CD4-positive, alpha-beta T cell treated with Interleukin-4 for 4 hours (primary cell): ENCODE results near the gene ACACB.

Experiments
- DNase-seq: peaks from one replicate; pipeline ENCODE4 v3.0.0-alpha.2; 2020

The ACACB gene

DNA sequence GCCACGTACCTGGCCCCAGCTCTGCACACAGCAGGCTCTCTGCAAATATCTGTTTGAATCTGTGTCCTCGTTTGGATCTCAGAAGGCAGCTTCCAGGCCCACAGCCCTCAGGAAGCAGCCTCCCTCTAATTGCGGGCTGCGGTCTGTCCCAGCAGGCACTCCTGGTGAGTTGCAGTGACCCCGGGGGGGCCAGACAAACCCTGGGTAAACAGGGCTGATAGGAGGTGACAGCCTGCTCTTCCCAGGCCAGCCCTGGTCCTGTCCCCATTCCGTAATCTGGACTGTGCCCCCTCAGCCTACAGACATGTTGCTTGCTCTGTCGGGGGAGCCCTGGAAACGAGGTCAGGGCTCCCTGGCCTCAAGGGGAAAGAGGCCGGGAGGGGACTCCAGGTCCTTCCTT, 190.7 kb downstream of the ACACB start:
- no peak for DNase-seq

DNA sequence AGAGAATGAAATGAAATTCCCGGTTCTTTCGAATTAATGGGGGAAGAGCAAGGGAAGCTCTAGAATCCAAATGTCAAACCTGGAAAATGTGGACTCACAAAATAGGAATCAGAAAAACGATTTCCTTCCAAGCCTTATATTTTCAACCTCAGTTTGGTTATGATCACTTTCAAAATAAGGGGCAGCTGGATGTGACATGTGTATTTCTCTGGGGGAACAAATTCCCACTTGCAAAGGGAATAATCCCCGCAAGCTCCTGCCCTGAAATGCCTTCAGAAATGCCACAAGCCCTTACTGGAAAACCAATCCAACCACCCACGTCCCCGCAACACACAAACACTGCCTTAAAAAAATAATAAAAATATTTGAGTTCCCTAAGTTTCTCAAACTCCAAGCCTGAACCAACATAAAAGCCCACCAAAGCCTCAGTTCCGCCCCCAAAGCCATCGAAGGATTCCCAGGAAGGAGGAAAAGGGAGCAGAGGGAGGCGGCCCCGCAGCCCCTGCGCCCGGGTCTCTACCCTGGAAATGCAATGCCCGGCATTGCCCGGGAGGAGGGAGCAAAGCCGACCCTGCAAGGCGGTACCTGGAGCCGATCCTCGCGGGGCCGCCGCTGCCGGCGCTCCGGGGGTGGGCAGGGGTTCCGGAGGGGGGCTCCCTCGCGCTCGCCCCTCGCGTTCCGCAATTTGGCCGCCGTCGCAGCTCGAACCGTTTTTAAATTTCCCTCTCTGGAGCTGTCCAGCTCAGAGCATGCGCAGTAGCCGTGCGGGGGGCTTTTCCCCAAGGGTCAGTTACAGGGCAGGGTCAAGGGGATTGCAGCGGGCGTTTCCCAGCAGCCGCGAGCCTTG, 192.4 kb downstream of the ACACB start, which contains the start of gene FOXN4:
FOXN4 (minus strand) TSS at position 751 of the 847 bp plus-strand sequence. CDS start 963 bp downstream, outside the sequence.
- no peak for DNase-seq

DNA sequence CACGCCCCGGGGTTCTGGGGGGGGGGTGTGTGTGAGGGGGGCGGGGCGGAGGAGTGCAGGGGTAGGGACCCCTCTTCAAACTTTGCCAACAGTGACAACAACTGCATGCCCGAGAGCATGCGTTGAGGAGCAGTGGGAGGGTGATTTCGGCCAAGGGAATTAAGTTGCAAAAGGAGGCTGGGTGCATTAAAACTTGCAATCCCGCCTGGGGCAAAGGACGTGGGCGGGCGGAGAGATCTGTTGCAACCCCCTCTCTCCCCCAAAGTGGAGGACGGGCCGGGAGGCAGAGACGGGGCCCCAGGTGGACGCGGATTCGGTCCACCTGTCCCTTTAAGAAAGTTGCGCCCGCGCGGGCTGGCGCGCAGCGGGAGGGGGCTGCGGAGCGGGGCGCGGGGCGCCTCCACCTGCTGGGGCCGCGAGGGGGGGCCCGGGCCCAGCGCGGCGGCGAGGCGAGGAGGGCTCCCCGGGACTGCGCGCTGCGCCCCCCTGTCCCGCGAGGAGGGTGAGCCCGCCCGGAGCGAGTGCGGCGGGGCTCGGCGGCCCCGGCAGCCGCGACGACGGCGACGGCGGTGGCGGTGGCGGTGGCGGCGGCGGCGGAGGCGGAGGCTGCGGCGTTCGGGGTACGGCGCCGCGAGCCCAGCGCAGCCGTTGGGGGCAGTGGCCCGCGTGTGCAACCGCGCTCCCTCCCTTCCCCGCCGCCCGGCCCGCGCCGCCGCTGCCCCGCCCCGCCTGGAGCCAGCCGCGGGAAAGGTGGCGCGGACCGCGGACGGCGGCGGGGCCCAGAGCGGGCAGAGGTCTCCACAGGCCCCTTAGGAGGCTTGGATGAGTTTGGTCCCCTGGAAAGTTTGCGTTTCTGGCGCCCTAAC, 193.2 kb downstream of the ACACB start:
- DNase-seq = no peak

DNA sequence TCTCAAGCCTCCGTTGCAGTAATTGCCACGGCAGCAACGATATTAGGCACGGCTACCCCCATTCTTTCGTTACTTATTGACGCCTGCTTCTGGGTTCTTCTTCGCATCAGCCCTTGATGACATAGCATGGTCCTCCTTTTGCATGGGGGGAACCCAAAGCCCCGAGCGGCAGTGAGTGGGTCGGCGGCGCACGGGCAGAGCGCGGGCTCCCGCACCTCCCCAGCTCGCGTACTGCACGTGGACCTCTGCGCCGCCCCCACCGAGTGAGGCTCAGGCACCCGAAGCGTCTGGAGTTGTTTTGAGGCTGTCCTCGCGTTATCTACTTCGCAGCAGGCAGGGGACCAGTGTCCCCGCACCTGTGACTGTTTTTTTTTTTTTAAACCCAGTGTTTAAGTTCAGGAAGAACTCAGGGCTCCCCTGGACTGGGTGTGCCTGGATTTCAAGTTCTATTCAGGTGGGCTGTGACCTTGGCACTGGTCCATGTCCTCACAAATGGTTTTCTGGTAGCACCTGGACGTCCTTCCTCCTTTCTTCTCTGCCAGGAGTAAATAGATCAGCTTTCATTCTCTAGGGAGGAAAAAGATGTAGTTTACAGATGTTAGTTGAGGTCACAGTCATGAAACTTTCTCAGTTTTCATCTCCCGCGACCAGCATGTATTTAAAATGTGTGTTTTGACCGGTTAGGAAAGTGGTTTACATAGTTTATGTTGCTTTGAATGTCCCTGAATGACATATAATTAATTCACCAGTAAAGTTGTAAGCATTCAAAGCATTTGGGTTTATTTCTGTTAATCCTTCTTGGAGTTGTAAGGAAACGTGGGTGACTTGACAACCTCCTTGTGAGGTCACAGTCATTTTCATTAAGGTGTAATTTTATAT, 194.1 kb downstream of the ACACB start:
- no peak for DNase-seq
